Parathyroid adenoma (tissue), 2 donors: ENCODE data around the gene RPS19BP1.

Source experiments
- H2AFZ ChIP-seq: fragments of 300-600 bp; sonication (generic); one replicate; pipeline ENCODE4 v1.7.0; 2017; ENCODE audit warnings: antibody characterized with exemption, mild to moderate bottlenecking
- H3K27ac ChIP-seq: fragments of 300-600 bp; sonication (generic); one replicate; pipeline ENCODE4 v1.7.0; 2017
- H3K27me3 ChIP-seq: fragments of 300-600 bp; sonication (generic); one replicate; pipeline ENCODE4 v1.7.0; 2017; ENCODE audit warnings: low read length; ENCODE audit not compliant: control insufficient read depth, insufficient read depth
- H3K36me3 ChIP-seq: fragments of 300-600 bp; sonication (generic); one replicate; pipeline ENCODE4 v1.7.0; 2017; ENCODE audit warnings: low read length; ENCODE audit not compliant: control insufficient read depth, insufficient read depth
- H3K4me1 ChIP-seq: fragments of 300-600 bp; sonication (generic); one replicate; pipeline ENCODE4 v1.7.0; 2017; ENCODE audit warnings: control low read depth
- H3K4me2 ChIP-seq: fragments of 300-600 bp; sonication (generic); one replicate; pipeline ENCODE4 v1.7.0; 2017; ENCODE audit warnings: low read length
- H3K4me3 ChIP-seq: fragments of 300-600 bp; sonication (generic); one replicate; pipeline ENCODE4 v1.7.0; 2017; ENCODE audit warnings: low read depth, low read length
- H3K79me2 ChIP-seq: fragments of 300-600 bp; sonication (generic); one replicate; pipeline ENCODE4 v1.7.0; 2017; ENCODE audit warnings: control low read depth
- H3K9ac ChIP-seq: fragments of 300-600 bp; sonication (generic); one replicate; pipeline ENCODE4 v1.7.0; 2017; ENCODE audit warnings: mild to moderate bottlenecking
- H3K9me3 ChIP-seq: fragments of 300-600 bp; sonication (generic); one replicate; pipeline ENCODE4 v1.7.0; 2017; ENCODE audit warnings: low read length; ENCODE audit not compliant: control insufficient read depth
- CTCF ChIP-seq: fragments of 300-600 bp; sonication (generic); IDR thresholded peaks from one replicate; pipeline ENCODE4 v1.7.0; 2017; ENCODE audit warnings: antibody characterized with exemption, mild to moderate bottlenecking
- donor health status: primary hyperparathyroidism.

Gene RPS19BP1

GRCh38 chr22:39496131-39496838 is 36.3 kb downstream of the RPS19BP1 start:
- Histone ChIP-seq H3K4me1 (peaks cover 5% of the 10 kb centered on the region), H2AFZ (peak overlapping the region; percentile 74), H3K36me3 (no peaks in the 10 kb centered on the region), H3K79me2 (no peaks in the 10 kb centered on the region), H3K27me3 (no peaks in the 10 kb centered on the region), H3K4me2 (no peak overlapping the region), H3K27ac (peak overlapping the region; percentile 22), H3K4me3 (no peak overlapping the region), H3K9me3 (no peaks in the 10 kb centered on the region), H3K9ac (no peak overlapping the region)
- peak; percentile 74 for TF ChIP-seq CTCF

DNA sequence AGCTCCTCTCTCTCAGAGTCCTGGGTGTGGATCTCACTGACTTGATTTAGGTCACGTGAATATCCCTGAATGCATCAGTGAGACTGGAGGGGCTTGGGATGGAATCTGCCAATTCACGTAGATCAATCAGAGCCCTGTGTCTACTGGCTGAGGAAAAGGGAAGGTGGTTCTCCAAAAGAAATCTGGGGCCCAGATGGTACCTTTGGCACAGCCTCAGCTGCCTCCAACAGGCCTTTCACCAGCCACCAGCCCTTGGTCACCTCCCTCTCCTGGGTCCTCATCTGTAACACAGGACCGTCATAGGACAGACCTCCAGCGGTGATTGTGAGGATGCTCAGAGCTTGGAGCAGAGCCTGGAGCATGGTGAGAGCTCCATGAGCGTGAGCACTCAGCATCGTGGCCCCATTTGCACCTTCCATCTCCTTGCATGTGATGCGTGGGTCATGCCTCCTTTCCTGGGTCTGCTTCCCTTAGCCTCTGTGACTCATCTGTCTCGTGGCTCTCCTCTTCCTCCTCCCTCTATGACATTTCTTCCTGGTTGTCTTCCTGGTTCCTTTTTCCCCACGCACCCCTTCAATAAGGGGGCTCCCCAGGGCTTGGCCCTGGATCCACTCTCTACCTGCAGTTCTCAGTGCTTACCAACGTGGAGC is 38.0 kb downstream of the RPS19BP1 start:
- no peak for TF ChIP-seq CTCF
- no peak overlapping the region for H3K4me3 ChIP-seq
- H3K27me3 ChIP-seq, result no peaks in the 10 kb centered on the region
- H3K36me3 ChIP-seq, result no peaks in the 10 kb centered on the region
- no peak overlapping the region for H3K9ac ChIP-seq
- no peak overlapping the region for H3K4me2 ChIP-seq
- no peaks in the 10 kb centered on the region for H3K9me3 ChIP-seq
- H3K79me2 ChIP-seq, result no peaks in the 10 kb centered on the region
- H2AFZ ChIP-seq, result no peak overlapping the region
- no peaks in the 10 kb centered on the region for H3K4me1 ChIP-seq
- H3K27ac ChIP-seq, result no peak overlapping the region

DNA sequence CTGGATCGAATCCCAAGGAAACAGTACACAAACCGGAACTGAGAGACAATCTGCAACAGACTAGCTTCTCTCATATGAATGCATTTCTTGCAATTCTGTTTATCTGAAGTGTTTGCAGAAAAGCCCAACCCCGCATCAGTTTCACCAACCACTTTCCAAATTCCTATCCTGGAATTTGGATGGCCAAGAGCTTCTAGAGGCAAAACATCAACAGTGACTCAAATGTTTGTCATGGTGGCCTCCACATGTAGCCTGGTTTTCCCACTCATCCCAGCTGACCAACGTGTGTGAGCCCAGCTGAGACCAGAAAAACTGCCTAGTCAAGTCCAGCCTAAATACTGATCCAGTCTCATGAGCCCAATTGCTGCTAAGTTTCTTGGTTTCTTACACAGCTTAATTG is 38.8 kb downstream of the RPS19BP1 start:
- Histone ChIP-seq H3K27me3 (no peaks in the 10 kb centered on the region), H3K4me1 (no peaks in the 10 kb centered on the region), H3K9ac (no peak overlapping the region), H2AFZ (no peak overlapping the region), H3K4me2 (no peak overlapping the region), H3K36me3 (no peaks in the 10 kb centered on the region), H3K27ac (no peak overlapping the region), H3K79me2 (no peaks in the 10 kb centered on the region), H3K4me3 (no peak overlapping the region), H3K9me3 (no peaks in the 10 kb centered on the region)
- no peak for TF ChIP-seq CTCF

DNA sequence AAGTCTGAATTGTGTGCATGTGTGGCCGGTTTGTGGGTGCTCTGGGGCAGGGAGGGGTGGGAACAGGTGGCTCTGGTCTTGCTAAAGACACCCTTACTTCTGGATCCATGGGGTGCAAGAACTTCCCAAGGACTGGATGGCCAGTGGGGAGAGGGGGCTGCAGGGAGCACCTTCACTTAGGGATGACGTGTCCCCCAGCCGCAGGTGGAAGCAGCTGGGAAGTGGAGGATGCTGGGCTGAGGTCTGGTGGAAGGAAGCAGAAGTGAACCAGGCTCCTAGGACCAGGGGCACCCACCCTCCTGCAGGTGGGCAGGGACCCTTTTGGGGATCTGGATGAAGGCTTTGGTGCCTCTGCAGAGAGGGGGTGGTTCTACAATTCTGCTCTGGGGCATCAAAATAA is 40.4 kb downstream of the RPS19BP1 start:
- H3K79me2 ChIP-seq, result no peaks in the 10 kb centered on the region
- H2AFZ ChIP-seq, result no peak overlapping the region
- H3K4me1 ChIP-seq, result no peaks in the 10 kb centered on the region
- no peak overlapping the region for H3K9ac ChIP-seq
- H3K27ac ChIP-seq, result no peak overlapping the region
- H3K4me2 ChIP-seq, result no peak overlapping the region
- no peaks in the 10 kb centered on the region for H3K9me3 ChIP-seq
- no peak overlapping the region for H3K4me3 ChIP-seq
- H3K36me3 ChIP-seq, result no peaks in the 10 kb centered on the region
- no peak for TF ChIP-seq CTCF
- H3K27me3 ChIP-seq, result no peaks in the 10 kb centered on the region

DNA sequence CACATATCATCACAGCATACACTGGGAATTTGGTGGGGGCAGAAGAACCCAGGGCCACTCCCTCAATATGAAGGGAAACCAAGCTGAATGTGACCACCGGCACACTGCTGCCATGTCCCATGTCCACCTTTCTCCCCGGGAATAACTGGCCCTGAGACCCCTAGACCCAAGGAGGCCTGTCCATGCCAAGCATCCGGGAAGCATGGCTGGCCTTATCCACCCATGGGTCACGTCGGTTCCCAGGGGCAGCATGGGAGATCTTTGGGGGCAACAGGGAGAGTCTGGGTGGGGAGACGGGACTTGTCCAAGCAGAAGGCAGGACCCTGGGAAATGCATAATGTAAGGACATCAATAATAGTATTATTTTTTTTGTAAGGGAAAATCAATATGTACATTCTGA is 40.9 kb downstream of the RPS19BP1 start:
- no peaks in the 10 kb centered on the region for H3K27me3 ChIP-seq
- no peak overlapping the region for H3K9ac ChIP-seq
- no peak overlapping the region for H2AFZ ChIP-seq
- no peak overlapping the region for H3K4me3 ChIP-seq
- H3K79me2 ChIP-seq, result no peaks in the 10 kb centered on the region
- no peaks in the 10 kb centered on the region for H3K4me1 ChIP-seq
- no peak overlapping the region for H3K27ac ChIP-seq
- no peaks in the 10 kb centered on the region for H3K9me3 ChIP-seq
- TF ChIP-seq CTCF, result no peak
- H3K36me3 ChIP-seq, result no peaks in the 10 kb centered on the region
- H3K4me2 ChIP-seq, result no peak overlapping the region
